HepG2 (cell line): ENCODE results near the gene ADGRF5. TPM values are rescaled to one million over a fixed set of nuclear protein-coding genes. Genes with fewer than 3 reads are reported as not detected.

ENCODE experiments used
- ARNT ChIP-seq: fragments of 450-650 bp; IDR thresholded peaks from 2 replicates; pipeline ENCODE4 v1.6.1; 2017
- ARNT2 ChIP-seq: sonication (generic); formaldehyde crosslinking; IDR thresholded peaks from 2 replicates; pipeline ENCODE4 v1.8.0; 2022; ENCODE audit warnings: mild to moderate bottlenecking, low read depth, missing genetic modification reagents, moderate library complexity
- BRCA1 ChIP-seq: sonication (generic); formaldehyde crosslinking; IDR thresholded peaks from 2 replicates; pipeline ENCODE4 v1.4.0; 2020; ENCODE audit warnings: missing genetic modification reagents
- KLF12 ChIP-seq: sonication (generic); formaldehyde crosslinking; IDR thresholded peaks from 2 replicates; pipeline ENCODE4 v1.4.0; 2020; ENCODE audit warnings: missing genetic modification reagents, borderline replicate concordance
- MZF1 ChIP-seq: sonication (generic); formaldehyde crosslinking; IDR thresholded peaks from 2 replicates; pipeline ENCODE4 v1.8.1; 2023; ENCODE audit warnings: mild to moderate bottlenecking, missing genetic modification reagents, borderline replicate concordance
- TCF12 ChIP-seq, 2 experiments: fragments of 450-650 bp in 1 of 2; sonication (generic) in 1 of 2; formaldehyde crosslinking in 1 of 2; IDR thresholded peaks; 2 replicates each; pipeline versions ENCODE4 v1.6.1 to v1.8.0; 2017 to 2022; ENCODE audit warnings: antibody characterized with exemption in 1 of 2, mild to moderate bottlenecking in 1 of 2, missing genetic modification reagents in 1 of 2, moderate library complexity in 1 of 2
- ZKSCAN5 ChIP-seq: sonication (generic); formaldehyde crosslinking; IDR thresholded peaks from 2 replicates; pipeline ENCODE4 v1.5.1; 2020; ENCODE audit warnings: mild to moderate bottlenecking, missing genetic modification reagents
- ZNF337 ChIP-seq: sonication (generic); formaldehyde crosslinking; IDR thresholded peaks from 2 replicates; pipeline ENCODE4 v1.5.1; 2020; ENCODE audit warnings: missing genetic modification reagents, low read depth, mild to moderate bottlenecking, borderline replicate concordance
- ZNF510 ChIP-seq: sonication (generic); formaldehyde crosslinking; IDR thresholded peaks from 2 replicates; pipeline ENCODE4 v1.4.0; 2020; ENCODE audit warnings: low read depth, mild to moderate bottlenecking, missing genetic modification reagents
- ZNF552 ChIP-seq: sonication (generic); formaldehyde crosslinking; IDR thresholded peaks from 2 replicates; pipeline ENCODE4 v1.9.0; 2022; ENCODE audit warnings: missing genetic modification reagents, mild to moderate bottlenecking, borderline replicate concordance
- ZNF570 ChIP-seq: sonication (generic); formaldehyde crosslinking; IDR thresholded peaks from 2 replicates; pipeline ENCODE4 v1.4.0; 2020; ENCODE audit warnings: mild to moderate bottlenecking, missing genetic modification reagents, borderline replicate concordance
- ZSCAN29 ChIP-seq: sonication (generic); formaldehyde crosslinking; conservative IDR thresholded peaks from 2 replicates; pipeline ENCODE4 v1.4.0; 2020; ENCODE audit warnings: mild to moderate bottlenecking, missing genetic modification reagents
- polyA plus RNA-seq, 8 experiments: library from polyadenylated mRNA; depleted of rRNA in 3 of 8; stranded (reverse) in 7 of 8; unstranded in 1 of 8; fragments of >200 nt; fragmentation: Illumina TruSeq in 4 of 8; extraction: Trizol in 4 of 8; gene quantifications; 2 replicates each; pipeline versions ENCODE4 v1.2.1 to v1.2.3, GENCODE V29; 2011 to 2016; ENCODE audit warnings: low read depth in 4 of 8, missing spikeins in 1 of 8, mixed read lengths in 1 of 8; ENCODE audit not compliant: insufficient read depth in 1 of 8
- total RNA-seq, 5 experiments: library from RNA; depleted of rRNA; stranded (reverse); fragments of >200 nt; fragmentation: Illumina TruSeq; extraction: Trizol; gene quantifications; 2 replicates each; pipeline ENCODE4 v1.2.3, GENCODE V29; 2016; ENCODE audit warnings: low read depth in 1 of 5
- TF ChIP-seq, protein P1 (sequence below): sonication (generic); formaldehyde crosslinking; IDR thresholded peaks from 2 replicates; pipeline ENCODE4 v1.8.0; 2022; ENCODE audit warnings: mild to moderate bottlenecking, missing genetic modification reagents, borderline replicate concordance
- TF ChIP-seq, protein P2 (sequence below): sonication (generic); formaldehyde crosslinking; IDR thresholded peaks from 2 replicates; pipeline ENCODE4 v1.4.0; 2020; ENCODE audit warnings: mild to moderate bottlenecking, missing genetic modification reagents
- TF ChIP-seq, protein P3 (sequence below): sonication (generic); formaldehyde crosslinking; IDR thresholded peaks from 2 replicates; pipeline ENCODE4 v1.4.0; 2020; ENCODE audit warnings: missing genetic modification reagents, borderline replicate concordance
- TF ChIP-seq, protein P4 (sequence below): sonication (generic); formaldehyde crosslinking; IDR thresholded peaks from 2 replicates; pipeline ENCODE4 v1.5.1; 2020; ENCODE audit warnings: mild to moderate bottlenecking, missing genetic modification reagents, moderate library complexity
- TF ChIP-seq, protein P5 (sequence below): sonication (generic); formaldehyde crosslinking; IDR thresholded peaks from 2 replicates; pipeline ENCODE4 v1.8.0; 2022; ENCODE audit warnings: low read depth, missing genetic modification reagents

Gene ADGRF5
- total and polyA plus RNA-seq, 2 of the 13 experiments (the other 11 are each of a cell fraction or from before 2014, with no cell fraction given) = not detected

DNA sequence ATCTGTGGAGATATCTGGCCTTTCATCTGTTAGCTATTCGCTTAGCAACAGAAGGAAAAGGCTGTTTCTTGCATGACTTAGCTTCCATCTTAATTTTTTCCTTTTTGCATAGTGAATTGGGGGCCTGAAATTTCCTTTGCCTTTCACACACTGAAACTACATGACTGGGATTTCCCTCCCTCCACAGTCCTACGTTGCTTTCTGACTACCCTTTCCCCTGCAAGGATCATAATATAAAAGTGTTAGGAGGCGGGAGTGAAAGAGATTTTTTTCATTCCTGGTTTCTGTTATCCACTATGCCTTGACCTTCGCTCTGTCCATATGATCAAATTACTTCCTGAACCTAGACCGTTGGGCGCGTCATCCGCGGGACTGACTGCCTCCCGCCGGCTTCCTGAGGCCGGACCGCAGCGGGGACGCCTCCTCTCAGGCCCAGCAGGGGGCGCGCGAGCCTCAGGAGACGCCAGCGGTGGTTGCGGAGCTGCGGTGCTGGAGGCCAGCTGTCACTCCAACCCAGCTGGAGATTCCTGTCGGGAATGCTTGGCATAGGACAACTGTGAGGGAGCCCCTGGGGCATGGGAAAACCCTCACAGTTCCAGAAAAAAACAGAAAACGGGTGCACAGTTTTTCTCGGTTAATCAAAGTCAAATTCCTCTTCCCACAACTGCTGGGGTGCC lies 72.9 kb downstream of the ADGRF5 start (continued):
- TF ChIP-seq ZNF510 (CRISPR knock-in tag) (0 out of 2 replicates have a peak, but pooled peaks have one; percentile 53), ZSCAN29 (no peak), ARNT2 (CRISPR knock-in tag) (peak; percentile 68; the same call in 1 of the 2 replicates), ZNF570 (CRISPR knock-in tag) (no peak), ARNT (no peak), TCF12 (IDR thresholded peaks at IDR 0.05) (no peak), TCF12 (CRISPR knock-in tag; IDR thresholded peaks at IDR 0.05) (no peak), KLF12 (CRISPR knock-in tag) (no peak), ZNF337 (CRISPR knock-in tag) (no peak), ZNF552 (CRISPR knock-in tag) (no peak), BRCA1 (CRISPR knock-in tag) (no peak), ZKSCAN5 (CRISPR knock-in tag) (no peak), MZF1 (no peak)
- TF ChIP-seq, protein P1, sequence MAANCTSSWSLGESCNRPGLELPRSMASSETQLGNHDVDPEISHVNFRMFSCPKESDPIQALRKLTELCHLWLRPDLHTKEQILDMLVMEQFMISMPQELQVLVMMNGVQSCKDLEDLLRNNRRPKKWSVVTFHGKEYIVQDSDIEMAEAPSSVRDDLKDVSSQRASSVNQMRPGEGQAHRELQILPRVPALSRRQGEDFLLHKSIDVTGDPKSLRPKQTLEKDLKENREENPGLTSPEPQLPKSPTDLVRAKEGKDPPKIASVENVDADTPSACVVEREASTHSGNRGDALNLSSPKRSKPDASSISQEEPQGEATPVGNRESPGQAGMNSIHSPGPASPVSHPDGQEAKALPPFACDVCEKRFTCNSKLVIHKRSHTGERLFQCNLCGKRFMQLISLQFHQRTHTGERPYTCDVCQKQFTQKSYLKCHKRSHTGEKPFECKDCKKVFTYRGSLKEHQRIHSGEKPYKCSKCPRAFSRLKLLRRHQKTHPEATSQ (CRISPR knock-in tag) = peak; percentile 70; the same call in 1 of the 2 replicates
- TF ChIP-seq, protein P2, sequence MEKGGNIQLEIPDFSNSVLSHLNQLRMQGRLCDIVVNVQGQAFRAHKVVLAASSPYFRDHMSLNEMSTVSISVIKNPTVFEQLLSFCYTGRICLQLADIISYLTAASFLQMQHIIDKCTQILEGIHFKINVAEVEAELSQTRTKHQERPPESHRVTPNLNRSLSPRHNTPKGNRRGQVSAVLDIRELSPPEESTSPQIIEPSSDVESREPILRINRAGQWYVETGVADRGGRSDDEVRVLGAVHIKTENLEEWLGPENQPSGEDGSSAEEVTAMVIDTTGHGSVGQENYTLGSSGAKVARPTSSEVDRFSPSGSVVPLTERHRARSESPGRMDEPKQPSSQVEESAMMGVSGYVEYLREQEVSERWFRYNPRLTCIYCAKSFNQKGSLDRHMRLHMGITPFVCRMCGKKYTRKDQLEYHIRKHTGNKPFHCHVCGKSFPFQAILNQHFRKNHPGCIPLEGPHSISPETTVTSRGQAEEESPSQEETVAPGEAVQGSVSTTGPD (CRISPR knock-in tag) = no peak
- TF ChIP-seq, protein P3, sequence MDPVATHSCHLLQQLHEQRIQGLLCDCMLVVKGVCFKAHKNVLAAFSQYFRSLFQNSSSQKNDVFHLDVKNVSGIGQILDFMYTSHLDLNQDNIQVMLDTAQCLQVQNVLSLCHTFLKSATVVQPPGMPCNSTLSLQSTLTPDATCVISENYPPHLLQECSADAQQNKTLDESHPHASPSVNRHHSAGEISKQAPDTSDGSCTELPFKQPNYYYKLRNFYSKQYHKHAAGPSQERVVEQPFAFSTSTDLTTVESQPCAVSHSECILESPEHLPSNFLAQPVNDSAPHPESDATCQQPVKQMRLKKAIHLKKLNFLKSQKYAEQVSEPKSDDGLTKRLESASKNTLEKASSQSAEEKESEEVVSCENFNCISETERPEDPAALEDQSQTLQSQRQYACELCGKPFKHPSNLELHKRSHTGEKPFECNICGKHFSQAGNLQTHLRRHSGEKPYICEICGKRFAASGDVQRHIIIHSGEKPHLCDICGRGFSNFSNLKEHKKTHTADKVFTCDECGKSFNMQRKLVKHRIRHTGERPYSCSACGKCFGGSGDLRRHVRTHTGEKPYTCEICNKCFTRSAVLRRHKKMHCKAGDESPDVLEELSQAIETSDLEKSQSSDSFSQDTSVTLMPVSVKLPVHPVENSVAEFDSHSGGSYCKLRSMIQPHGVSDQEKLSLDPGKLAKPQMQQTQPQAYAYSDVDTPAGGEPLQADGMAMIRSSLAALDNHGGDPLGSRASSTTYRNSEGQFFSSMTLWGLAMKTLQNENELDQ = no peak
- TF ChIP-seq, protein P4, sequence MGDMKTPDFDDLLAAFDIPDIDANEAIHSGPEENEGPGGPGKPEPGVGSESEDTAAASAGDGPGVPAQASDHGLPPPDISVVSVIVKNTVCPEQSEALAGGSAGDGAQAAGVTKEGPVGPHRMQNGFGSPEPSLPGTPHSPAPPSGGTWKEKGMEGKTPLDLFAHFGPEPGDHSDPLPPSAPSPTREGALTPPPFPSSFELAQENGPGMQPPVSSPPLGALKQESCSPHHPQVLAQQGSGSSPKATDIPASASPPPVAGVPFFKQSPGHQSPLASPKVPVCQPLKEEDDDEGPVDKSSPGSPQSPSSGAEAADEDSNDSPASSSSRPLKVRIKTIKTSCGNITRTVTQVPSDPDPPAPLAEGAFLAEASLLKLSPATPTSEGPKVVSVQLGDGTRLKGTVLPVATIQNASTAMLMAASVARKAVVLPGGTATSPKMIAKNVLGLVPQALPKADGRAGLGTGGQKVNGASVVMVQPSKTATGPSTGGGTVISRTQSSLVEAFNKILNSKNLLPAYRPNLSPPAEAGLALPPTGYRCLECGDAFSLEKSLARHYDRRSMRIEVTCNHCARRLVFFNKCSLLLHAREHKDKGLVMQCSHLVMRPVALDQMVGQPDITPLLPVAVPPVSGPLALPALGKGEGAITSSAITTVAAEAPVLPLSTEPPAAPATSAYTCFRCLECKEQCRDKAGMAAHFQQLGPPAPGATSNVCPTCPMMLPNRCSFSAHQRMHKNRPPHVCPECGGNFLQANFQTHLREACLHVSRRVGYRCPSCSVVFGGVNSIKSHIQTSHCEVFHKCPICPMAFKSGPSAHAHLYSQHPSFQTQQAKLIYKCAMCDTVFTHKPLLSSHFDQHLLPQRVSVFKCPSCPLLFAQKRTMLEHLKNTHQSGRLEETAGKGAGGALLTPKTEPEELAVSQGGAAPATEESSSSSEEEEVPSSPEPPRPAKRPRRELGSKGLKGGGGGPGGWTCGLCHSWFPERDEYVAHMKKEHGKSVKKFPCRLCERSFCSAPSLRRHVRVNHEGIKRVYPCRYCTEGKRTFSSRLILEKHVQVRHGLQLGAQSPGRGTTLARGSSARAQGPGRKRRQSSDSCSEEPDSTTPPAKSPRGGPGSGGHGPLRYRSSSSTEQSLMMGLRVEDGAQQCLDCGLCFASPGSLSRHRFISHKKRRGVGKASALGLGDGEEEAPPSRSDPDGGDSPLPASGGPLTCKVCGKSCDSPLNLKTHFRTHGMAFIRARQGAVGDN (CRISPR knock-in tag) = peak; percentile 74
- TF ChIP-seq, protein P5, sequence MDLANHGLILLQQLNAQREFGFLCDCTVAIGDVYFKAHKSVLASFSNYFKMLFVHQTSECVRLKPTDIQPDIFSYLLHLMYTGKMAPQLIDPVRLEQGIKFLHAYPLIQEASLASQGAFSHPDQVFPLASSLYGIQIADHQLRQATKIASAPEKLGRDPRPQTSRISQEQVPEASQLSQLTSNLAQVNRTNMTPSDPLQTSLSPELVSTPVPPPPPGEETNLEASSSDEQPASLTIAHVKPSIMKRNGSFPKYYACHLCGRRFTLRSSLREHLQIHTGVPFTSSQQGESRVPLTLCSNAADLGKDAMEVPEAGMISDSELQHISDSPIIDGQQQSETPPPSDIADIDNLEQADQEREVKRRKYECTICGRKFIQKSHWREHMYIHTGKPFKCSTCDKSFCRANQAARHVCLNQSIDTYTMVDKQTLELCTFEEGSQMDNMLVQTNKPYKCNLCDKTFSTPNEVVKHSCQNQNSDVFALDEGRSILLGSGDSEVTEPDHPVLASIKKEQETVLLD (CRISPR knock-in tag) = no peak
